SJSA1 (cell line): ENCODE data around the gene TSPOAP1. TPM values are rescaled to one million over a fixed set of nuclear protein-coding genes. Genes with fewer than 3 reads are reported as not detected.

Experiments
- DNase-seq, 2 experiments: peaks; one replicate each; pipeline ENCODE4 v3.0.0-alpha.2; 2015 to 2020; ENCODE audit warnings: low spot score in 2 of 2, low read depth in 1 of 2
- H3K27ac ChIP-seq: fragments of 250-450 bp; sonication (Bioruptor Pico); 2 replicates; pipeline ENCODE4 v1.5.1; 2020; ENCODE audit warnings: mild to moderate bottlenecking, moderate library complexity
- H3K27me3 ChIP-seq: fragments of 250-450 bp; sonication (Bioruptor Pico); replicated peaks from 2 replicates; pipeline ENCODE4 v1.5.1; 2020; ENCODE audit warnings: mild to moderate bottlenecking, moderate library complexity
- H3K36me3 ChIP-seq: fragments of 250-450 bp; sonication (Bioruptor Pico); 2 replicates; pipeline ENCODE4 v1.5.1; 2020; ENCODE audit warnings: mild to moderate bottlenecking
- H3K4me1 ChIP-seq: fragments of 250-450 bp; sonication (Bioruptor Pico); replicated peaks from 2 replicates; pipeline ENCODE4 v1.6.1; 2021; ENCODE audit warnings: mild to moderate bottlenecking
- H3K4me3 ChIP-seq: fragments of 250-450 bp; sonication (Bioruptor Pico); 2 replicates; pipeline ENCODE4 v1.5.1; 2020; ENCODE audit warnings: mild to moderate bottlenecking
- H3K9me3 ChIP-seq: fragments of 250-450 bp; sonication (Bioruptor Pico); replicated peaks from 2 replicates; pipeline ENCODE4 v1.5.1; 2020; ENCODE audit warnings: mild to moderate bottlenecking
- total RNA-seq: library from RNA; depleted of rRNA; stranded (reverse); fragments of >200 nt; shearing (Covaris generic); gene quantifications from 2 replicates; pipeline ENCODE4 v1.2.3, GENCODE V29; 2014

Gene TSPOAP1
- total RNA-seq, 1 experiment from 2014 or later: 0.05 TPM

DNA sequence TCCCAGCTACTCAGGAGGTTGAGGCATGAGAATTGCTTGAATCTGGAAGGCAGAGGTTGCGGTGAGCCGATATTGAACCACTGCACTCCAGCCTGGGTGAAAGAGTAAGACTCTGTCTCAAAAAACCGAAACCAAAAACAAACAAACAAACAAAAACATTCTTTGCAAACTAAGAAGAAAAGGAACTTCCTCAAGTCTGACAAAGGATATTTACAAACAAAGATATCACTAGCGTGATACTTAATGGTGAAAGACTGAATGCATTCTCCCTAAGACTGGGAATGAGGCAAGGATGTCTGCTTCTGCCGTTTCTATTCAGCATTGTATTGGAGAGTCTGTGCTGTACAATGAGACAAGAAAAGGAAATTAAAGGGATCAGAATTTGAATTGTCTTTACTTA, 37.3 kb downstream of the TSPOAP1 start:
- H3K27me3 ChIP-seq: peaks cover 59% of the 10 kb centered on the region
- no peaks in the 10 kb centered on the region for H3K9me3 ChIP-seq
- no peak overlapping the region for H3K4me3 ChIP-seq
- H3K4me1 ChIP-seq: no peaks in the 10 kb centered on the region
- H3K36me3 ChIP-seq: no peaks in the 10 kb centered on the region
- no peak overlapping the region for H3K27ac ChIP-seq
- DNase-seq: peak in 1 of 2 experiments; percentile 11

DNA sequence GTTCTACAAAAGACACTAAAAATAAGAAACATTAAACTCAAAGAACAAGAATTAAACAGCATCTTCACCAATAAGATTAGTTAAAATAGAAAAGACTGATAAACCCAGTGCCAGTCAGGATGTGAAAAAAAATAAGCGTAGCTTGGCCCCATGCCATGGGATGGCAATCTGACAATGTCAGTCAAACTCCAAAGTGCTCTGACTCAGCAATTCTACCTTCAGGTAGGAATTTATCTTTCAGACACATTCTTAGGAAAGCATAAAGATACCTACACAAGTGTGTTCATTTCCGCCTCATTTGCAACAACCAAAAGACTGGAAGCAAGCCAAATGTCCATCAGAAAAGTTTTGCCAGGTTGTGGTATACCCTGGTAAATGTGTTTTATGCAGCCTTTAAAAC, 38.7 kb downstream of the TSPOAP1 start:
- Histone ChIP-seq H3K9me3 (no peaks in the 10 kb centered on the region), H3K4me3 (no peak overlapping the region), H3K36me3 (no peaks in the 10 kb centered on the region), H3K27me3 (peaks cover 53% of the 10 kb centered on the region), H3K4me1 (no peaks in the 10 kb centered on the region), H3K27ac (no peak overlapping the region)
- peak in 1 of 2 experiments; percentile 11 for DNase-seq

DNA sequence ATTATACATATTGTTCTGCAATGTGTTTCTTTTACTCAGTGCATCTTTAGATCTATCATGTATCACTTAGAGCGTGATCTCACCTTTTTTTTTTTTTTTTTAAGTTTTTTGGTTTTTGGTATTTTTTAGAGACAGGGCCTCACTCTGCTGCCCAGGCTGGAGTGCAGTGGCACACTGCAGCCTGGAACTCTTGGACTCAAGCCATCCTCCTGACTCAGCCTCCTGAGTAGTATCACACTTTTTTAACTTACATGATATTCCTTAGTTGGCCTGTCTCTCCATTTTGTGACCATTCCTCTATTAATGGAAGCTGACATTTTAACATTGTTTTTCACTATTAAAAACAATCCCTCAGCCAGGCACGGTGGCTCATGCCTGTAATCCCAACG, 43.2 kb downstream of the TSPOAP1 start:
- H3K4me1 ChIP-seq: no peaks in the 10 kb centered on the region
- H3K27me3 ChIP-seq: peaks cover 33% of the 10 kb centered on the region
- no peak overlapping the region for H3K4me3 ChIP-seq
- H3K36me3 ChIP-seq: no peaks in the 10 kb centered on the region
- no peaks in the 10 kb centered on the region for H3K9me3 ChIP-seq
- no peak for DNase-seq
- H3K27ac ChIP-seq: no peak overlapping the region

DNA sequence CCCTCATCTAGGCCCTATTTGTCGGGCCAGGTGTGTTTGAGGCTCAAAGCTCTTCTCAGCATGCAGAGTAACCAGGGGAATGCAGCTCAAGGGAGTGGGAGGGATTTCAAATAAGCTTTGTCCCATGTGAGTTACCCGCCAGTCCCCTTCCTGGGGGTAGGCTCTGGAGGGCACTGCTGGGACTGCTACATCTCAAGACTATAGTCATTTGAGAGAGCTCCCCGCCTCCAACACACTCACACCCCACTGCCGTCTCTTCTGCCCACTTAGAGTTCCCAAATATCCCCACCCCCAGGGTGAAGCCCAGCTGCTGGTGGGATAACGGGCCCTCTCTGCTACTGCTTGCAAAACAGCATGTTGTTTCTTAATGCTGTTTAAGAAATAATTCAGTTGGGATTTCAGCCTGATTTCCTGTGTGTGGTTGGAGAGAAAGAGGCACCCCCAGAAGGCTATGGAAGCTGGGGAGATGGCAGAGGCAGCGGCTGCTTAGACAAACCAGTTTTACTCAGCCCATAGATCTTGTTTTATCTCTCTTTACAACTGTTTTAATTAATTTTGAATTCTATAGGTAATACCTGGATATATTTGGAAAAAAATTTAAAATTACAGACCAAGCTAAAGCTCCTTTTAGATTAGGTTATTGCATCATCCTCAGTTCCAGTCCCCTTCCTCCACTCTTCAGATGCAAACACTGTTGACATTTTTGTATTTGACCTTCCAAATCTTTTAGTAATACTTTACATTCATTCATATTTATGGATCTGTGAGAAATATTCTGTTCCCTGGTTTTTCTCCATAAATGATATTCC, 43.8 kb downstream of the TSPOAP1 start:
- Histone ChIP-seq H3K27me3 (peaks cover 33% of the 10 kb centered on the region), H3K4me3 (no peak overlapping the region), H3K9me3 (no peaks in the 10 kb centered on the region), H3K4me1 (no peaks in the 10 kb centered on the region), H3K36me3 (no peaks in the 10 kb centered on the region), H3K27ac (no peak overlapping the region)
- peak in 1 of 2 experiments; percentile 29 for DNase-seq

DNA sequence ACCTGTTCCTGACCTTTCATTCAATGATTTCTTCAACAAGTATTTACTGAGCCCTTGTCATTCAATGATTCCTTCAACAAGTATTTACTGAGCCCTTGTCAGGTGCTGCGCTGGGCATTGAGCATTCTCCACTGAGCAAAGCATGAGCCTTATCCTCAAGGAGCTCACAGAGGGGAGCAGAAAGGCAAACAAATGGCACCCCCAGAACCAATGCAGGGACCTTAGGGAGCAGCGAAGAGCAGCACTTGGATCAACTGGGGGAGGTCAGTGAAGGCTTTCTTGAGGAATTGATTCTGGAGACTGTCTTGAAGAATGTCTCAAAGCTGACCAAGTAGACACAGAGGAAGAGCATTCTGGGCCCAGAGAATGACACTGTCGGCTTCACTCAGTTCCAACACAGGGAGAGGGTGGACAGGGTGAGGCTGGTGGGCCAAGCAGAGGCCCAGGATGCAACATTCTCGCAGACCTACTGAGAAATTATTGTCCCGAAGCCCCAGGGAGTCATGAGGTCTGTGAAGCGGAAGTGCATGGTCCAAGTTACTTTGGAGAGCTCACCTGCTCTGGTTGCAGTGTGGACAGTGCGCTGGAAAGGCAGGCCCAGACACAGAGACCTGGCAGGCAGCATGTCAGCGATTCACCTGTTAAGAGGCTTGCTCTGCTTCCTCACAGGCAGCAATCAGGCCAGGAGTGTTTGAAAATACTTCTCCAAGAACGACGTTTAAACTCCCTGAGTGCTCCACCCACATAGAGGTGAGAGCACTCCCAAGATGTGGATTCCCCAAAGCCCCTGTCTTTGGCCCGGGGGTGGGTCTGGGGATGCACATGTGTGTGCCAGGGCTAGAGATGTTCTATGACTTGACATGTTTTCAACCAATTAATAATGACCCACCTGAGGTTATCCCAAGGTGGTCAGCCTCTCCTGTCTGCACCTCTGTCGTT, 44.7 kb downstream of the TSPOAP1 start:
- no peak overlapping the region for H3K27ac ChIP-seq
- no peaks in the 10 kb centered on the region for H3K36me3 ChIP-seq
- no peak overlapping the region for H3K4me3 ChIP-seq
- H3K27me3 ChIP-seq: peaks cover 33% of the 10 kb centered on the region
- no peaks in the 10 kb centered on the region for H3K9me3 ChIP-seq
- no peaks in the 10 kb centered on the region for H3K4me1 ChIP-seq
- DNase-seq: peak in 1 of 2 experiments; percentile 35

DNA sequence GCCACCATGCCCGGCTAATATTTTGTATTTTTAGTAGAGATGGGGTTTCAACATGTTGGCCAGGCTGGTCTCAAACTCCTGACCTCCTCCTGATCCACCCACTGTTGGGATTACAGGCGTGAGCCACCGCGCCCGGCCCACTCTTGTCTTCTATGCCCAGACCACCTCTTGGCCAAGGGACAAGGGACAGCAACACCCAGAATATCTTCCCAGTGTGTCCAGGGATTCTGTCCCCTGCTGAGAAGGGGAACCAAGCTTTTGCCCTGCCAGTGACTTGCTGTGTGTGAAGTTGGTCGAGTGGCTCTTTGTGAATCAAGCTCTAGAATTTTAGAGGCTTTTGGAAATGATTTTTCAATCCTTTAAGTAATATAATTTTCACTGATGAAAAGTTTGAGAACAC, 46.2 kb downstream of the TSPOAP1 start:
- Histone ChIP-seq H3K4me3 (no peak overlapping the region), H3K27ac (no peak overlapping the region), H3K9me3 (no peaks in the 10 kb centered on the region), H3K36me3 (no peaks in the 10 kb centered on the region), H3K4me1 (no peaks in the 10 kb centered on the region), H3K27me3 (peaks cover 35% of the 10 kb centered on the region)
- peak in 1 of 2 experiments; percentile 39 for DNase-seq

DNA sequence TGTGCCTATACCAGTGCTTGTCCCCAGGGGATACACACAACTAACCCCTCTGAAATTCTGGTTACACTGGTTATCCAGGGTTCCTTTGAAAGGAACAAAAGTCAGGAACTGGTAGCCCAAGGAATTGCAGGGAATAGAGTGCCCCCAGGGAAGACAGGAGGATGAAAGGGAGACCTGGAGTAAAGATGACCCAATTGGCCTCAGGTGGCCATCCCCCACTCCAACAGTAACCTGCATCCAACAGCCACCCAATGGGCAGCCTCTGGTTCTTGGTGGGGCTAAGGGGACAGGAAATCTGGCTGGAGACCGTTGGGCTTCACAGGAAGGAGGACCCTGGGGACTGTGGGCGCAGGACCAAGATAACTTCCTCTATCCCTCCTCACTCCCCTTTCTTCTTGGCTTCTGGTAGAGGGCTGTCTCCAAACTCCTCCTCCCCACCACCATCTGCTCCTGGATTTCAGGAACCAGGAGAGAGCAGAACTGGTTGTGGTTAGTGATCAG, 47.0 kb downstream of the TSPOAP1 start:
- H3K9me3 ChIP-seq: no peaks in the 10 kb centered on the region; the same call in 1 of the 2 replicates
- no peaks in the 10 kb centered on the region for H3K4me1 ChIP-seq
- H3K27ac ChIP-seq: no peak overlapping the region
- H3K27me3 ChIP-seq: peaks cover 39% of the 10 kb centered on the region
- no peaks in the 10 kb centered on the region for H3K36me3 ChIP-seq
- no peak for DNase-seq
- H3K4me3 ChIP-seq: no peak overlapping the region

DNA sequence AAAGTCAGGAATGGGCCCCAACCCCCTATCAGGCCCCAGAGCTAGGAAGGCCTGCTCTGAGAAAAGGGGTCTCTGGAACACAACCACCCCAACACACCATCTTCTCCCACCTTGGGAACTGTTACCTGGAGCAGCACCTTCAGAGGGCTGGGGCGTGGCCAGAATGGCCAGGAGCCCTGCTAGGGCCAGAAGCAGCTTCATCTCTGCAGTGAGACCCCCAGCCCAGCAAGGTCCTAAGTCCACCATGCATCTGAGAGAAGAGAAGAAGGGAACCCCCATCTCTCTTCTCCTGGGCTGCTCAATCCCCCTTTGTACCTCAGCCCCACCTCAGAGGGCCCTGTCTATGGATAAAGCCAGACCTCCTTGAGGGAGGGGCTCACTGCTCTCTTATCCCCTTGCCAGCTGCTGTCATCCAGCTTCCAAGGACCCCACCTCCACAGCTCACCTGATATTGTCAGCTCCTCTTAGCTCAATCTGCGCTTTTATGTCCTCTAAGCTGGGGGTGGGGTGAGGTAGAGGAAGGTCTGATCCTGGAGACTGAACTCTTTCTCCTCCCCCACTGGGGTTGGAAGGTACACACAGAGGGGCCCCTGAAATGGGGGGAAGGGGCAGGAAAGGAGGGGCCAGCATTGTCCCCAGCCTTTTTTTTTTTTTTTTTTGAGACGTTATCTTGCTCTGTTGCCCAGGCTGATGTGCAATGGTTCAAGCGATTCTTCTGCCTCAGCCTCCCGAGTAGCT, 47.9 kb downstream of the TSPOAP1 start, which contains the start of gene MPO:
MPO (minus strand) TSS at position 456 of the 738 bp plus-strand sequence; CDS start at position 279, 177 bp downstream.
- H3K27me3 ChIP-seq: peaks cover 39% of the 10 kb centered on the region
- no peak within 1 kb of the TSS for H3K27ac ChIP-seq
- no peak within 1 kb of the TSS for H3K4me3 ChIP-seq
- no peaks in the 10 kb centered on the region; the same call in 1 of the 2 replicates for H3K9me3 ChIP-seq
- H3K4me1 ChIP-seq: no peaks in the 10 kb centered on the region
- DNase-seq: no peak
- no peaks in the 10 kb centered on the region for H3K36me3 ChIP-seq

DNA sequence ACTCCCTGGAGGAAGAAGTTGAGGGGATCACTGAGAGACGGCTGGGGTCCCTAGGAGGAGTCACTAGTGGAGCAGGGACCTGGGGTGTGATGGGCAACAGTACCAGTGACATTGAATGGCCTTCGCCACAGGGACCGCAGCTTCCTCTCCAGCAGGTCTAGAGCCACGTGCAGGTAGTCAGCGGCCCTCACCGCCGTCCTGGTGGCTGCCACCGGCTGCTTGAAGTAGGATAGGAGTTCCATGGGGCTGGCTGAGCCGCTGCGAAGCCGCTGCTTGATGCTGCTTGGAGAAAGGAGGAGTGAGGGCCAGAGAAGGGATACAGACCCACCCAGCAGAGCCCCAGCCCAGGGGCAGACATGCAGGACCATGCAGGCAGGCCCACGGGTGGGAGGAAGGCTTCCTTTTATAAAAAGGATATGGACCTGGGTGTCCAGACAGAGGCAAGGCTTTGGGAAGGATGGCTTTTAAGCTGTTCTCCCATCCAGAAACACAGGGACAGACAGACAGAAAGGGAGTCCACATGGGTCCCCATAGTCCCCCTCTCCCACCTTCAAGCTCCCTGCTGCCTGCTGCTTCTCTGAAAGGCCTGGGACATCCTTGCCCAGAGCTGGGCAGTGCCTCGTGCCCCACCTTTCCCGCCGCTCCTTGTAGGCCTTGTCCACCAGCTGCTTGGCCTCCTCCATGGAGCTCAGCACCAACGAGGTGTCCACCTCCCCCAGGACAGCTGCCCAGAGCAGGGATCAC, 48.7 kb downstream of the TSPOAP1 start:
- H3K27ac ChIP-seq: no peak overlapping the region
- H3K4me1 ChIP-seq: no peaks in the 10 kb centered on the region
- H3K36me3 ChIP-seq: no peaks in the 10 kb centered on the region
- DNase-seq: no peak
- no peaks in the 10 kb centered on the region; the same call in 1 of the 2 replicates for H3K9me3 ChIP-seq
- H3K27me3 ChIP-seq: peaks cover 45% of the 10 kb centered on the region
- no peak overlapping the region for H3K4me3 ChIP-seq

DNA sequence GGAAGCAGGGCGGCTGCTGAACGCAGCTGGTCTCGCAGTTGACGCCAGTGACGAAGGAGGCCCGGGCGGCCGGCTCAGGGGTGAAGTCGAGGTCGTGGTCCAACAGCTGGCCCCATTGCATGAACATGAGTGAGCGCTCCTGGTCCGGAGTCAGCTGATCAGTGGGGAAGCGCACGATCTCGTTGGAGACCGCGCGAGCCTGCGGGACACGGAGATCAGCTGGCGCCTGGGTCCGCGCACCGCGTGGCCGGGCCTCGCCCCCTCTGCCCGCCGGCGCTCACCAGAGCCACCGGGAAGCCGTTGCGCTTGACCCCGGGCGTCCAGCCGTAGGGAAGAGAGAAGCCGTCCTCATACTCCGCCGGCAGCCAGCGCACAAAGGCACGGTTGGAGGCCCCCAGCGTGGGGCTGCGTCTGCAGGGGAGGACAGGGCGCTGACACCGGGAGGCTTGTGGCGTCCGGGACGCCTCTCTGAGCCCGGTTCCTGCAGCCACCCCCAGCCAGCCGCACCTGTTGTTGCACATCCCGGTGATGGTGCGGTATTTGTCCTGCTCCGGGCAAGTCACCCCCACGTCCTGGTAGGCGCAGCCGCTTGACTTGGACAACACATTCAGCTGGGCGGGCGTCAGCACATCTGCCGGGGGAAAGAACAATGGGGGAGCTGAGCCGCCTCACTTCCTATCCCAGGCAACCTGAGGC, 49.4 kb downstream of the TSPOAP1 start:
- Histone ChIP-seq H3K36me3 (no peaks in the 10 kb centered on the region), H3K9me3 (no peaks in the 10 kb centered on the region; the same call in 1 of the 2 replicates), H3K4me3 (no peak overlapping the region), H3K4me1 (no peaks in the 10 kb centered on the region), H3K27ac (no peak overlapping the region), H3K27me3 (peaks cover 44% of the 10 kb centered on the region)
- no peak for DNase-seq

DNA sequence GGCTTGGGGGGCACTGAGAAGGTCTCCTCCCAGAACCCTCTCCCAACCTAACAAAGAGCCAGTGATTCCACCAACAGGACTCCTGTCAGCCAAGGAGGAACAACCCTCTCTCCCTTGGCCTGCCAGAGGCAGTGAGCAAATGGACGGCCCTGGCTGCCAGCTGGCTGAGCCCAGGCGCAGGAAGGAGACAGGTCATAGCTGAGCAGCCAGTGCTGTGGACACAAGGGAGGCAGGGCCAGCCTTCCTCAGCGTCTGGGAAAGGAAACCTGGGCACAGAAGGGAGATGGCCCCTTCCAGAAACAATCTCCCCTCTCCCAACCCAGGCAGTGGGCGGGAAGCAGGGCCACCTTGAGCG, 50.0 kb downstream of the TSPOAP1 start:
- no peak overlapping the region for H3K4me3 ChIP-seq
- no peak for DNase-seq

DNA sequence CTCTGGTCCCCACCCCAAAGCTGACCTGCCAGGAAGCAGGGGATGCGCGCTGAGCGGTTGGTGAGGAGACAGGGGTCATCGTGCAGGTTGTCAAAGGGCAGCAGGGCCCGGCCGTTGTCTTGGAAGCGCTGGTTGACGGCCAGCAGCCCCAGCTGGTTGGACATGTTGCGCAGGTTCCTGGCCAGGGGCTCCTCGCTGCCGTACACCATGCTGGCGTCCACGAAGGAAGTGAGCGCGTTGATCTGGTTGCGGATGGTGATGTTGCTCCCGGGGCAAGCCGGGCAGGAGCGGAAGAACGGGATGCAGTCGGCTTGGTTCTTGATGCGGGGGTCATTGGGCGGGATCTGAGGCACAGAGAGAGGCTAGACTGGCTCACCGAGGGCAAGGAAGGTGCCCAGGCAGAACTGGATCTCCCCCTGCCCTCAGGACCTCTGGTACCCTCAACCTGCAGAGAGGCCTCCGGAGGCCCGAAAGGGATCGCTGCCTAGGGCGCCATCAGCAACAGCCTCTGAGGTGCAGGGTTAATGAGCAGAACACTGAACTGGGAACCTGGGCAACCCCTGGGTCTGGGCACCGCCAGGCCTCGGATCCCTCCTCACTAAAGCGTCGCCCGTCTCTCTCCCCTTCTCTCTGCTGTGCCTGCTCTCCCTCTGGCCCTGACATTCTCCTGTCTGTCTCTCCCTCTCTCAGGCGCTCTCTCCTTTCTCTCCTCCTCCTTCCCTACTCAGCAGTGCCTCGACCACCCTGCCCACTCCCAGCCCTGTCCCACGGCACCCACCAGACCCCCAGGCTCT, 50.6 kb downstream of the TSPOAP1 start:
- Histone ChIP-seq H3K9me3 (no peaks in the 10 kb centered on the region; the same call in 1 of the 2 replicates), H3K27me3 (peaks cover 44% of the 10 kb centered on the region), H3K4me1 (no peaks in the 10 kb centered on the region), H3K27ac (no peak overlapping the region), H3K36me3 (no peaks in the 10 kb centered on the region), H3K4me3 (no peak overlapping the region)
- DNase-seq: no peak

More for the DNA sequence above, 50.0 kb downstream of the TSPOAP1 start:
- Histone ChIP-seq H3K27me3 (peaks cover 44% of the 10 kb centered on the region), H3K36me3 (no peaks in the 10 kb centered on the region), H3K9me3 (no peaks in the 10 kb centered on the region; the same call in 1 of the 2 replicates), H3K27ac (no peak overlapping the region), H3K4me1 (no peaks in the 10 kb centered on the region)
